ENCODE results near the gene TAF1. TPM values are rescaled to one million over a fixed set of nuclear protein-coding genes. Genes with fewer than 3 reads are reported as not detected.

The TAF1 gene
- polyA plus RNA-seq, 1 donor (not counting 4 experiments of a cell fraction or from before 2014, with no cell fraction given) = 13.3 TPM

DNA sequence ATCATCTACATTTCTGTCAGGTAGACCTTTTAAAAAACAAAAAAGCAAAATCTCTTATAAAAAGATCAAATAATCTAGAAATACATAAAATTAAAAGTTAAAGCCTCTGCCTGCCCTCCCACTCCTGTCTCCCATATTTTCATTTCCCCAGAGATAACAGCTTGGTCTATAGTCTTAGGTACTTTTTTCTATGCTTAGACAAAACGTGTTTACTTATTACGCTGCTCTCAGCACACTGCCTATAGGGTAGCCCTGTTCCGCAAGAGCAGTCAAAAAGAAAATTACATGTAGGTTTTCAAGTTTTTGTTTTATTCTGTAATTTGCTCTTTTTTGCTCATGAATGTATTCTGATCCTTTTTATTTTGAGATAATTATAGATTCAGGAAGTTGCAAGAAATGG lies 73.3 kb downstream of the TAF1 start:
- Histone ChIP-seq H3K4me1 (ENCODE audit: control insufficient read depth, extremely low read depth, insufficient read depth, low read length) (no peaks in the 10 kb centered on the region), H3K4me3 (ENCODE audit: control insufficient read depth in 2 of 3, extremely low read depth in 1 of 3, insufficient read depth in 2 of 3, low read depth in 1 of 3, low read length in 3 of 3) (no peak overlapping the region), H2AFZ (ENCODE audit: control insufficient read depth, low read length) (no peak overlapping the region), H3K9me3 (ENCODE audit: control insufficient read depth, low read depth, low read length) (no peaks in the 10 kb centered on the region), H3K4me2 (ENCODE audit: control insufficient read depth, extremely low read depth, insufficient read depth, low read depth, low read length) (no peak overlapping the region), H3K9me1 (ENCODE audit: control insufficient read depth, extremely low read depth, insufficient read depth, low read length) (no peaks in the 10 kb centered on the region), H3K27ac (ENCODE audit: control insufficient read depth, insufficient read depth, low read length) (no peak overlapping the region), H4K20me1 (ENCODE audit: control insufficient read depth, extremely low read depth, insufficient read depth, low read length) (no peaks in the 10 kb centered on the region), H3K79me2 (ENCODE audit: control insufficient read depth, insufficient read depth, low read length) (no peaks in the 10 kb centered on the region), H3K9ac (ENCODE audit: control insufficient read depth, extremely low read depth, insufficient read depth, low read length) (no peak overlapping the region), H3K36me3 (ENCODE audit: control insufficient read depth in 2 of 2, extremely low read depth in 1 of 2, insufficient read depth in 2 of 2, low read length in 2 of 2) (no peaks in the 10 kb centered on the region), H3K27me3 (ENCODE audit: control insufficient read depth, extremely low read depth, insufficient read depth, low read length) (no peaks in the 10 kb centered on the region)
- dilution Hi-C loops (cut with MboI; ENCODE audit: extremely low pct_ligation_motif_present, low sequenced_read_pairs) = no loop called here
- TF ChIP-seq, protein P1, sequence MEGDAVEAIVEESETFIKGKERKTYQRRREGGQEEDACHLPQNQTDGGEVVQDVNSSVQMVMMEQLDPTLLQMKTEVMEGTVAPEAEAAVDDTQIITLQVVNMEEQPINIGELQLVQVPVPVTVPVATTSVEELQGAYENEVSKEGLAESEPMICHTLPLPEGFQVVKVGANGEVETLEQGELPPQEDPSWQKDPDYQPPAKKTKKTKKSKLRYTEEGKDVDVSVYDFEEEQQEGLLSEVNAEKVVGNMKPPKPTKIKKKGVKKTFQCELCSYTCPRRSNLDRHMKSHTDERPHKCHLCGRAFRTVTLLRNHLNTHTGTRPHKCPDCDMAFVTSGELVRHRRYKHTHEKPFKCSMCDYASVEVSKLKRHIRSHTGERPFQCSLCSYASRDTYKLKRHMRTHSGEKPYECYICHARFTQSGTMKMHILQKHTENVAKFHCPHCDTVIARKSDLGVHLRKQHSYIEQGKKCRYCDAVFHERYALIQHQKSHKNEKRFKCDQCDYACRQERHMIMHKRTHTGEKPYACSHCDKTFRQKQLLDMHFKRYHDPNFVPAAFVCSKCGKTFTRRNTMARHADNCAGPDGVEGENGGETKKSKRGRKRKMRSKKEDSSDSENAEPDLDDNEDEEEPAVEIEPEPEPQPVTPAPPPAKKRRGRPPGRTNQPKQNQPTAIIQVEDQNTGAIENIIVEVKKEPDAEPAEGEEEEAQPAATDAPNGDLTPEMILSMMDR (optimal IDR thresholded peaks at IDR 0.05 in 1 of 3, IDR thresholded peaks at IDR 0.05 in 1 of 3, conservative IDR thresholded peaks at IDR 0.05 in 1 of 3; ENCODE audit: extremely low read depth in 1 of 3, insufficient read depth in 2 of 3, low read length in 3 of 3) = no peak
- no peak for TF ChIP-seq EZH2 (IDR thresholded peaks at IDR 0.05; ENCODE audit: low read length)
- FAIRE-seq (no peak), DNase-seq (ENCODE audit: low read depth, low spot score) (no peak)

DNA sequence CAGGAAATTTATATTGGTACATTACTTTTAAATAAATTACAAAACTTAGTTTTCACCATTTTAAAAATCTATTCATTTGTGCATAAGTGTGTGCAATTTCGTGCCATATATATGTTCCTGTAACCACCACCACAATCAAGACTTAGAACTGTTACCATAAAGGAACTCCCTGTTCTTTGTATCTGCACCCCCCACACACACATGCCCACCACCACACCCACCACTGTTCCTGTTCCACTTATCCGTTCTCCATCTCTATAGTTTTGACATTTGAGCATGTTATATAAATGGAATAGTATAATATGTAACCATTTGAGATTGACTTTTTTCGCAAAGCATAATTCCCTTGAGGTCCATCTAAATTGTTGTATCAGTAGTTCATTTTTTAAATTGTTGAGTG lies 73.7 kb downstream of the TAF1 start:
- TF ChIP-seq EZH2 (IDR thresholded peaks at IDR 0.05; ENCODE audit: low read length) = no peak
- TF ChIP-seq, protein P1 (optimal IDR thresholded peaks at IDR 0.05 in 1 of 3, IDR thresholded peaks at IDR 0.05 in 1 of 3, conservative IDR thresholded peaks at IDR 0.05 in 1 of 3; ENCODE audit: extremely low read depth in 1 of 3, insufficient read depth in 2 of 3, low read length in 3 of 3) = no peak
- H3K79me2 ChIP-seq (ENCODE audit: control insufficient read depth, insufficient read depth, low read length) = no peaks in the 10 kb centered on the region
- H3K36me3 ChIP-seq (ENCODE audit: control insufficient read depth in 2 of 2, extremely low read depth in 1 of 2, insufficient read depth in 2 of 2, low read length in 2 of 2) = no peaks in the 10 kb centered on the region
- DNase-seq (ENCODE audit: low read depth, low spot score) (no peak), FAIRE-seq (no peak)
- no peaks in the 10 kb centered on the region for H3K4me1 ChIP-seq (ENCODE audit: control insufficient read depth, extremely low read depth, insufficient read depth, low read length)
- H3K27me3 ChIP-seq (ENCODE audit: control insufficient read depth, extremely low read depth, insufficient read depth, low read length) = no peaks in the 10 kb centered on the region
- no peak overlapping the region for H3K27ac ChIP-seq (ENCODE audit: control insufficient read depth, insufficient read depth, low read length)
- H3K9ac ChIP-seq (ENCODE audit: control insufficient read depth, extremely low read depth, insufficient read depth, low read length) = no peak overlapping the region
- H3K9me1 ChIP-seq (ENCODE audit: control insufficient read depth, extremely low read depth, insufficient read depth, low read length) = no peaks in the 10 kb centered on the region
- dilution Hi-C loops (cut with MboI; ENCODE audit: extremely low pct_ligation_motif_present, low sequenced_read_pairs) = no loop called here
- H4K20me1 ChIP-seq (ENCODE audit: control insufficient read depth, extremely low read depth, insufficient read depth, low read length) = no peaks in the 10 kb centered on the region
- H3K4me3 ChIP-seq (ENCODE audit: control insufficient read depth in 2 of 3, extremely low read depth in 1 of 3, insufficient read depth in 2 of 3, low read depth in 1 of 3, low read length in 3 of 3) = no peak overlapping the region
- H3K4me2 ChIP-seq (ENCODE audit: control insufficient read depth, extremely low read depth, insufficient read depth, low read depth, low read length) = no peak overlapping the region
- no peak overlapping the region for H2AFZ ChIP-seq (ENCODE audit: control insufficient read depth, low read length)
- no peaks in the 10 kb centered on the region for H3K9me3 ChIP-seq (ENCODE audit: control insufficient read depth, low read depth, low read length)
